Activated CD4-positive, alpha-beta T cell treated with anti-CD3 and anti-CD28 coated beads, Interleukin-2, amount 50 U/mL, for 48 hours (primary cell): ENCODE measurements around the gene SHROOM2.

ENCODE experiments used
- DNase-seq, 2 experiments: peaks; one replicate each; pipeline ENCODE4 v3.0.0-alpha.2; 2020

Gene SHROOM2

DNA sequence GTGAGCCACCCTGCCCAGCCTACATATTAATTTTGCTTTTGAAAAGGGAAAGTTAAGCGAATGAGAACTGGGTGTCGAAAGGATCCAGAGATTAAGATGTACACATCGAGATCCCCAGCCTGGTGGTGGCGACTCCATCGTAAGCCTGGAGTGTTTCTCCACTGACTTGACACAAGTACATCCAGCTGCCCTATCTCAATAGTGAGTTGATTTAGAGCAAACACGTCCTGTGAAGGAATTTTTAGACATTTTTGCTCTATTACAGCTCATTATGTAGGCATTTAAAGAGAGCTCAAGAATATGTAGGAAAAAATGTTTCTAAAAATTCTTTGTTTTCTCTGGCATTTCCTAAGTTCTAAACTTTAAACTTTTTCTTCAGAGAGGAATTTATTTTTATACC is 169.3 kb downstream of the SHROOM2 start:
- no peak for DNase-seq

DNA sequence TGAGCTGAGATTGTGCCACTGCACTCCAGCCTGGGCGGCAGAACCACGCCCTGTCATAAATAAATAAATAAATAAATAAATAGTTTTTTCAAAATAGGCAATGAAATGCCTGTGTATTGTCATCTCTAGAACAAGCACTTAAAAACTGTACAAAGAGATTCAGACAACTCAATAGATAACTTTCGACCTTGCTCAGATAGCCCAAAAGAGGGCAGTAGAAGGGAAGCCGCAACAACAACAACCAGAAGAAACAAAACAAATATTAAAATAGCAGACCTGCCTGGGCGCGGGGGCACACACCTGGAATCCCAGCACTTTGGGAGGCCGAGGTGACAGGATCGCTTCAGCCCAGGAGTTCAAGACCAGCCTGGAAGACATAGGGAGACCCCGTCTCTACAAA is 171.5 kb downstream of the SHROOM2 start:
- no peak for DNase-seq

DNA sequence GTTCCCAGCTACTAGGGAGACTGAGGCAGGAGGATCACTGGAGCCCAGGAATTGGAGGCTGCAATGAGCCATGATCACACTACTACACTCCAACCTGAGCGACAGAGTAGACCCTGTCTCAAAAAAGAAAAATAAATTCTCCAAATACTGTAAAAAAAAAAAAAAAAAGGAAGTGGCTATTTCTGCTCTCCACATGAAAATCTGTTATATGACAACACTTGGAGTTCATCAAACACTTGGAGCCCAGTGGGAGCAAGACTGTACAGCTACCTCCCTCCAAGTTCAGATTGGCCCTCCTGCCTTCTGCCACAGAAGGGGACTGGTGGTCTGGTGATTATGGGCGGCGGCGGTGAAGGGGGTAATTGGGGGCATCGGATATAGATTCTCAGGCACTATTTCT is 172.0 kb downstream of the SHROOM2 start:
- no peak for DNase-seq

DNA sequence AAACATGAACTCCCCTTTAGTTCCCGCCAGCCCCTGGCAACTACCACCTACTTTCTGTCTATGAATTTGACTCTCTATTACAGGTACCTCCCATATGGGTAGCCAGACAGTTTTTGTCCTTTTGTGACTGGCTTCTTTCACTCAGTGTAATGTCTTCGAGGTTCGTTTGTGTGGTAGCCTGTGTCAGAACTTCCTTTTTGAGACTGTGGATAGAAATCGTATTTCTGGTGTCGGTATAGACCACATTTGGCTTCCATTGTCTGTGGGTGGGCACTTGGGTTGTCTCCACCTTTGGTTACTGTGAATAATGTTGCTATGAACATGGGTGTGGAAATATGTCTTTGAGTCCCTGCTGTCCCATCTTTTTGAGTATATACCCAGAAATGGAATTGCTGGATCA is 175.5 kb downstream of the SHROOM2 start:
- DNase-seq = no peak

DNA sequence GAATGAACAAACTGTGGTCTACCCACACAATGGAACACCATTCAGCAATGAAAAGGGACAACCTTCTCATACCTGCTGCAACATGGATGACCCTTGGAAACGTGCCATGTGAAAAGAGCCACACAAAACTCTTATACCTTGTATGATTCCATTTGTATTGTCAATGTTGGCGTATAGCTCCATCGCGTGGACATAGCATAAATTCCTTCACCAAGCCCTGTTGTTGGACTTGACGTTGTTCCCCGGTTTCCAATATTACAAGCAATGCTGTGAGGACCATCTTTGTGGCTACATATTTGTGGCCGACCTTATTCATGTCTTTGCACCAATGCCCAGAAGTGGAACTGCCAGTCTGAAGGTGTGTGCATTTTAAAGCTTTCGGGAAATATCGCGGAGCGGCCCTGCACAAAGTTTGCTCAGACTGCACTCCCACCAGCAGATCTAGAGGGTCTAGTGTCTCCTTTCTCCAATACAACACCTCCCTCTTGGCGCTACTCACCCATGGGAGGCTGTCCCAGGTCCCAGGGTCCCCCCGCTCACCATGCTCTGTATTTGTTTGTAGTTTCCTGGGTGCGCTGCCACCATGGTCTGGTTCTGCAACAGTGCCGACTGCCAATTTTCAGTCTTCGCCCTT is 180.7 kb downstream of the SHROOM2 start, which contains the start of gene CLDN34:
Gene CLDN34 (plus strand): TSS at position 584 of the 634 bp plus-strand sequence. CDS start 0 bp downstream, at position 584.
- no peak for DNase-seq

DNA sequence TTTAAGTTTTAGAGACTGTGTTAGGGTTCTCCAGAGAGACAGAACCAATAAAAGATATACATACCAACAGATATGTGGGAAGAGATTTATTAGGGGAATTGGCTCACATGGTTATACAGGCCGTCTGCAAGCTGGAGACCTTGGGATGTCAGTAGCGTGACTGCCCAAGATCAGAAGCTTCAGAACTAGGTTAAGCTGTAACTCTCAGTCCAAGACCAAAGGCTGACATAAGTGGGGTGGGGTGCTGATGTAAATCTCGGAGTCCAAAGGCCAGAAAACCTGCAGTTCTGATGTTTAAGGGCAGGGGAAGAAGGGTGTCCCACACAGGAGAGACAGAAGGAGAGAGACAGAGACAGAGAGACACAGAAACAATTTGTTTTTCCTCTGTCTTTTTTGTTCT is 191.4 kb downstream of the SHROOM2 start:
- DNase-seq = no peak

DNA sequence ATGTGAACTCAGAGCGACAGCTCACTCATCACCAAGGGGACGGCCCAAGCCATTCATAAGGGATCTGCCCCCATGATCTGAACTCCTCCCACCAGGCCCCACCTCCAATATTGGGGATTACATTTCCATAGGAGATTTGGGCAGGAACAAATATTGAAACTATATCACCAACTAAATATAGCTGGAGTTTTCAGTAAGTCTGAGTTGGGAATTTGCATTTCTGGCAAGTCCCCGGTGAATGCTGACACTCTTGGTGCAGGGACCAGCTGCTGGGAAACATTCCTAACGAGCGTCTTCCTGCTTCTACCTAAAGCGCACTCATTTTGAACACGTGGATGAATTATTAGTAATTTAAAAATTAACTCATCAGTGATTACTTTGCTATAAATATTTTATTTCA is 194.2 kb downstream of the SHROOM2 start:
- no peak for DNase-seq

DNA sequence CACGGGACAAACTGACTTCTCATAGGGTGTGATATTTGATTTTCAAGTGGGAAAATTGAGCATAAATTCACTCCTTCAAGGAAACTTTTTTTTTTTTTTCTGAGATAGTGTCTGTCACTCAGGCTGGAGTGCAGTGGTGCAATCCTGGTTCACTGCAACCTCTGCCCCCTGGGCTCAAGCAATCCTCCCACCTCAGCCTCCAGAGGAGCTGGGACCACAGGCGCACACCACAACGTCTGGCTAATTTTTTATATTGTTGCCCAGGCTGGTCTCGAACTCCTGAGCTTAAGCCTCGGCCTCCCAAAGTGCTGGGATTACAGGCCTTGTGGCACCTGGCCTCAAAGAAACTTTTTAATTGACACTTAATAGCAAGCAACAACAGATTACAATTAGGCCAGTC is 194.7 kb downstream of the SHROOM2 start:
- DNase-seq = no peak

DNA sequence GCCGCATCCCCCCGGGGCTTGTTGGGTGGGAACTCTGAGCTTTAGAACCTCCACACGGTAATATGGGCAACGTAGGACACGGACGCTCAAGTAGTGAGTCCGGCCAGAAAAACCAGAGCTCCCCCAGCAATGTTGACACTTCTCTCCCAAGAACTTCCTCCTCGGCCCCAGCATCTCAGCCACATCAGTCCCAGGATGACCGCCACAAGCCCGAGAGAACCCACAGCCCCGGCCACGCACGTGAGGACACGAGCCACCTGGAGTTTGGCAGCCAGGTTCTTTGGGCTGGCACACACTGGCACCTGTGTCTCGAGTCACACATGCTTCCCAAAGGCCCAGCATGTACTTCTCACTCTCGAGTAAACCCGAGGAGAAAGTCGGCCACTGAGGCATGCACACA is 197.2 kb downstream of the SHROOM2 start:
- no peak for DNase-seq

DNA sequence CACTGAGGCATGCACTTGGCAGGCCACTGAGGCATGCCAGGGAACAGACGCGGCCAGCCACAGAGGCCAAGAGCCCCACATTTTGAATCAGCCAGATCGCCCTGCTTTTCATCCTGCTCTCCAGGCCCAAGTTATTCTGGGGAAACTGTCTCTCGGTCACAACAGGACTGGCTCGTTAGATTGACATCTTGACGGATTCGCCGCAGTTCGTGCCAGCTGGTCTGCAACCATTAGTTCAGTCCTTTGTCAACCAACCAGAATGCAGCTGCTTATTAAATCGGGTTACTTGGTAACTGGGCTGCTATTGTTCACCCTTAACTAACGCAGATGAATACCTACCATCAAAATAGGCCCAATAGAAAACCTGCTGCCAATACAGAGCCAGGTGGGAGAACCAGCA is 197.6 kb downstream of the SHROOM2 start:
- DNase-seq = no peak

DNA sequence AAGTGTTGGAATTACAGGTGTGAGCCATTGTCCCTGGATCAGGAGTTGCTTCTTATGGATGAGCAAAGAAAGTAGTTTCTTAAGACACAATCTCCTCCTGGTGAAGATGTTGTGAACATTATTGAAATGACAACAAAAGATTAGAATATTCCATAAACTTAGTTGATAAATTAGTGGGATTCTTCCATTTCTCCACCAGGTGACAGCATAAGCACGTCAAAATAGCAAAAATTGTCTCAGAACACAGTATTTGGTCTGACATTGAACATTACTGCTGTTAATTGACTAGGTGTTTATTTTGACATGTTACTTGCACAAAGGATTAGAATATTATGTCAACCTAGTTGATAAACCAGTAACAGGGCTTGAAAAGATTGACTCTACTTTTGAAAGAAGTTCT is 202.5 kb downstream of the SHROOM2 start:
- no peak for DNase-seq

DNA sequence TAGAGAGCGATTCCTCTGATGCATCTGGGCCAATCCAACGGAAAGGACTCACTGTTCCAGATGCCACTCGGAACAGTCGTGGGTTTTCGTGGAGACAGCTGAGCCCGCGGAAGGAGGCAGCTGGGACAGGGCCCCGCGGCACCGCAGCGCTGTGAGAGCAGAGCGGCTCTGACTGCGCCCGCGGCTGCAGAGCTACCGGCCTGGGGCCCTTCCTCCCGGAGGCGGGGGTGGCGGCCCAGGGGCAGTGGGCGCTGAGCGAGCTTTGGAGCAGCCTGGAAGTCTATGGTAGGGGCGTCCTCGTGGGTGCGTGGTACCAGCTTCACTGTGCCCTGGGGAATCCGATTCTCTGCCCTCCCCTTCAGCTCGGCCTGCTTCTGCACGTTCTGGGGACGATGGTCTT is 205.8 kb downstream of the SHROOM2 start:
- no peak for DNase-seq

DNA sequence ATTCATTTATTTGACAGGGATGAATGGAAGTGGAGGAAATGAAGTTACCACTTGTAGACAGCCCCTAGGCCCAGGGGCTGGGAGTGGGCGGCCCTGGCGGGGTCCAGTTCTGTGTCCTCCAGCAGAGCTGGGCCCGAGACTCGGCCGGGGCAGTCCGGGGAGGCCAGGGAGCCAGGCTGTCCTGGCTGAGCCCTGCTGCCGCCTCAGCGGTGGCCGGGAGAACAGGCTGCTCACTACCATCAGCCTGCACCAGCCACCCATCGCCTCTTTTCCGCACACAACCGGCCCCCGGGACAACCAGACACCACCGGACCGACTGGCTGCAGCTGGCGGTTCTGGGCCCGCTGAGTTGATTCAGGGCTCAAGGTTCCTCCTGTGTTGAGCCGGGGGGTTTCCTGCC is 206.5 kb downstream of the SHROOM2 start:
- no peak for DNase-seq

DNA sequence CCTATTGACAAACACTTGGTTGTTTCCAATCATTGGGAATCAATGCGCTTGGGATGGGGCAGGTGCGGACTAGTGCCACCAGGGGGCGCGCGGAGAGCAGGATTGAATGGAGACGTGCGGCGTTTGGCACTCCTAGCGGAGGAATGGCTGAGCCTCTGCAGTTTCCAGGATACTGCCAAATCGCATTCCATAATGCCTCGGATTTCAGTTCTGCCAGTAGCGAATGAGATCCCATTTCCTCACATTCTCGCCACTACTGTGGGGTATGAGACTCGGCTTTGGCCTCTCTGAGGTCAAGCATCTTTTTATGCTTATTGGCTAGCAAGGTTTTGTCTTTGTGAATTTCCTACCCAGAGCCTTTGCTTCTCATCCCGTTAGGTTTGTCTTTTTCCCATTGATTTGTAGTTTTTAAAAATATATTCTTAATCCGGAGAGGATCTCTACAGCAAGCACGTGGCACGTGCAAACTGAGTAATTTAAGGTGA is 209.7 kb downstream of the SHROOM2 start:
- peak; percentile 79 to 81 for DNase-seq

DNA sequence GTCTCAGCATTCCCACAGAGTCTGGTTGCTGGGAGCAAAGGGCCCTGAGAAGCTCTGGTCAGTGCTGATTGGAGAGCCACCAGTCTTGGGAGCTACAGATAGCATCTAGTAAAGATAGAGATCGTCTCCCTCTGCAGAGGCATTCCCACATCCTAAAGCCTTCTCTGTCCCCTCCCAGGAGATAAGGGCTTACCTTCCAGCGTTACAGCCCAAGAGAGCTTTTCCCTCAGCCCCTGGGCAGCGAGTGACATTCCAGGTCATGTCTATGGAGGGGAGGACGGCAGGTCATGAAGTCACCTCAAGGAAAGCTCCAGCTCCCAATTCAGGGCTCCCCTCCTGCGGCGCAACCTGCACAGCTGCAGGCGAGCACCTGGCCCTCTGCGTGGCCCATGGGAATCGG is 210.8 kb downstream of the SHROOM2 start:
- DNase-seq = no peak

DNA sequence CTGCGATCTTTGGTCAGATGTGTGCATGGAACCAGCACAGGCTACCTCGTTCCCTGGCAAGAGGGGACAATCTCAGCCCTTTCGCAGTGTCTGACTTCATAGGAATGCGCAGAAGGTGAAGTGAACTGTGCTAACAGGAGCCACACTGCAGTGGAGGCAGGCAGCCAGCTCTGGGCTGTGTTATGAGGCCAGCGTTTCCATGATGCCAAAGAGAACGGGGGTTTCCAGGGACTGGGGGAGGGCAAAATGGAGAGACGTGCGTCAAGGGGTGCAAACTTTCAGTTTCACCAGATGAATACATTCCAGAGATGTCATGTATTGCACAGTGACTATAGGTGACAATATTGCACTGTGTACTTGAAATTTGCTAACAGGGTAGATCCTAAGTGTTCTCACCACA is 211.3 kb downstream of the SHROOM2 start:
- peak; percentile 68 to 77 for DNase-seq
